ENCODE measurements around the gene AP1S2. TPM values are rescaled to one million over a fixed set of nuclear protein-coding genes. Genes with fewer than 3 reads are reported as not detected.

AP1S2 gene
- total and polyA plus RNA-seq, 2 of the 13 experiments (the other 11 are each of a cell fraction or from before 2014, with no cell fraction given): 10.1 to 18.8 TPM

- TF ChIP-seq CBX2 (IDR thresholded peaks at IDR 0.05; ENCODE audit: low read depth, low read length) (no peak), CBX2 (CRISPR knock-in tag; IDR thresholded peaks at IDR 0.05; ENCODE audit: low read depth) (no peak), HNF4A (CRISPR knock-in tag; IDR thresholded peaks at IDR 0.05) (0 out of 2 replicates have a peak, but pooled peaks have one; percentile 8), IRX3 (CRISPR knock-in tag; IDR thresholded peaks at IDR 0.05; ENCODE audit: borderline replicate concordance, low read depth) (no peak), TMF1 (CRISPR knock-in tag; IDR thresholded peaks at IDR 0.05; ENCODE audit: low read depth) (no peak), EED (CRISPR knock-in tag; IDR thresholded peaks at IDR 0.05) (no peak), ZSCAN20 (CRISPR knock-in tag; IDR thresholded peaks at IDR 0.05; ENCODE audit: borderline replicate concordance) (no peak), STAG1 (CRISPR knock-in tag; IDR thresholded peaks at IDR 0.05) (no peak), ZMYM4 (CRISPR knock-in tag; IDR thresholded peaks at IDR 0.05) (peak; percentile 60; the same call in 1 of the 2 replicates), ZMAT5 (CRISPR knock-in tag; IDR thresholded peaks at IDR 0.05; ENCODE audit: borderline replicate concordance, low read depth) (no peak), NAIF1 (CRISPR knock-in tag; IDR thresholded peaks at IDR 0.05; ENCODE audit: borderline replicate concordance) (no peak), POLR2AphosphoS2 (IDR thresholded peaks at IDR 0.05; ENCODE audit: low read depth, low read length) (no peak), ZNF234 (CRISPR knock-in tag; conservative IDR thresholded peaks at IDR 0.05) (no peak), IRF9 (CRISPR knock-in tag; IDR thresholded peaks at IDR 0.05; ENCODE audit: borderline replicate concordance) (peak; percentile 30; the same call in 1 of the 2 replicates), HMGXB4 (CRISPR knock-in tag; IDR thresholded peaks at IDR 0.05; ENCODE audit: borderline replicate concordance in 1 of 2, low read depth in 1 of 2) (peak; percentile 32 to 48; a peak in 1 of 4 replicates), ZNF552 (CRISPR knock-in tag; IDR thresholded peaks at IDR 0.05; ENCODE audit: borderline replicate concordance) (no peak), RXRB (CRISPR knock-in tag; IDR thresholded peaks at IDR 0.05; ENCODE audit: borderline replicate concordance) (no peak), ZNF547 (CRISPR knock-in tag; IDR thresholded peaks at IDR 0.05) (no peak), BHLHE40 (IDR thresholded peaks at IDR 0.05; ENCODE audit: low read length) (no peak), AFF4 (CRISPR knock-in tag; IDR thresholded peaks at IDR 0.05) (no peak)
Observed at GRCh38 chrX:15789979-15790768, 64.4 kb downstream of the AP1S2 start, which contains the start of gene ZRSR2 (continued).

Measured in HepG2 (cell line).